HepG2 (cell line): Measurements from ENCODE around the gene TBC1D16. TPM values are rescaled to one million over a fixed set of nuclear protein-coding genes. Genes with fewer than 3 reads are reported as not detected.

ENCODE experiments used
- JUND ChIP-seq: sonication (generic); formaldehyde crosslinking; IDR thresholded peaks from 2 replicates; pipeline ENCODE4 v1.8.0; 2022; ENCODE audit warnings: mild to moderate bottlenecking, missing genetic modification reagents
- NFYC ChIP-seq: IDR thresholded peaks from 2 replicates; pipeline ENCODE4 v1.6.1; 2016; ENCODE audit warnings: missing genetic modification reagents, missing compliant biosample characterization
- NPAS2 ChIP-seq: sonication (generic); formaldehyde crosslinking; IDR thresholded peaks from 2 replicates; pipeline ENCODE4 v1.8.0; 2022; ENCODE audit warnings: mild to moderate bottlenecking, missing genetic modification reagents, borderline replicate concordance
- PAX8 ChIP-seq: sonication (generic); formaldehyde crosslinking; IDR thresholded peaks from 2 replicates; pipeline ENCODE4 v1.8.0; 2022; ENCODE audit warnings: mild to moderate bottlenecking, missing genetic modification reagents, borderline replicate concordance
- RFX3 ChIP-seq: IDR thresholded peaks from 2 replicates; pipeline ENCODE4 v1.6.1; 2016; ENCODE audit warnings: missing biosample characterization, missing genetic modification reagents
- SMC3 ChIP-seq: IDR thresholded peaks from 2 replicates; pipeline ENCODE4 v1.6.1; 2011; ENCODE audit warnings: low read length, improper control_type of control experiment
- SP140L ChIP-seq: sonication (generic); formaldehyde crosslinking; IDR thresholded peaks from 2 replicates; pipeline ENCODE4 v1.4.0; 2020; ENCODE audit warnings: missing genetic modification reagents, borderline replicate concordance
- ZNF101 ChIP-seq: sonication (generic); formaldehyde crosslinking; IDR thresholded peaks from 2 replicates; pipeline ENCODE4 v1.4.0; 2020; ENCODE audit warnings: mild to moderate bottlenecking, low read depth, missing genetic modification reagents, borderline replicate concordance
- polyA plus RNA-seq, 8 experiments: library from polyadenylated mRNA; depleted of rRNA in 3 of 8; stranded (reverse) in 7 of 8; unstranded in 1 of 8; fragments of >200 nt; fragmentation: Illumina TruSeq in 4 of 8; extraction: Trizol in 4 of 8; gene quantifications; 2 replicates each; pipeline versions ENCODE4 v1.2.1 to v1.2.3, GENCODE V29; 2011 to 2016; ENCODE audit warnings: low read depth in 4 of 8, missing spikeins in 1 of 8, mixed read lengths in 1 of 8; ENCODE audit not compliant: insufficient read depth in 1 of 8
- total RNA-seq, 5 experiments: library from RNA; depleted of rRNA; stranded (reverse); fragments of >200 nt; fragmentation: Illumina TruSeq; extraction: Trizol; gene quantifications; 2 replicates each; pipeline ENCODE4 v1.2.3, GENCODE V29; 2016; ENCODE audit warnings: low read depth in 1 of 5
- TF ChIP-seq, protein P1 (sequence below): sonication (generic); formaldehyde crosslinking; IDR thresholded peaks from 2 replicates; pipeline ENCODE4 v1.9.0; 2021; ENCODE audit warnings: missing genetic modification reagents, borderline replicate concordance
- TF ChIP-seq, protein P2 (sequence below): sonication (generic); formaldehyde crosslinking; IDR thresholded peaks from 2 replicates; pipeline ENCODE4 v1.5.0; 2020; ENCODE audit warnings: mild to moderate bottlenecking, missing genetic modification reagents
- TF ChIP-seq, protein P3 (sequence below): sonication (generic); formaldehyde crosslinking; IDR thresholded peaks from one replicate; pipeline ENCODE4 v1.5.1; 2020; ENCODE audit warnings: mild to moderate bottlenecking, missing genetic modification reagents; ENCODE audit errors: not compliant biosample characterization

Gene TBC1D16
- total and polyA plus RNA-seq, 2 of the 13 experiments (the other 11 are each of a cell fraction or from before 2014, with no cell fraction given): 14.9 to 24.9 TPM

DNA sequence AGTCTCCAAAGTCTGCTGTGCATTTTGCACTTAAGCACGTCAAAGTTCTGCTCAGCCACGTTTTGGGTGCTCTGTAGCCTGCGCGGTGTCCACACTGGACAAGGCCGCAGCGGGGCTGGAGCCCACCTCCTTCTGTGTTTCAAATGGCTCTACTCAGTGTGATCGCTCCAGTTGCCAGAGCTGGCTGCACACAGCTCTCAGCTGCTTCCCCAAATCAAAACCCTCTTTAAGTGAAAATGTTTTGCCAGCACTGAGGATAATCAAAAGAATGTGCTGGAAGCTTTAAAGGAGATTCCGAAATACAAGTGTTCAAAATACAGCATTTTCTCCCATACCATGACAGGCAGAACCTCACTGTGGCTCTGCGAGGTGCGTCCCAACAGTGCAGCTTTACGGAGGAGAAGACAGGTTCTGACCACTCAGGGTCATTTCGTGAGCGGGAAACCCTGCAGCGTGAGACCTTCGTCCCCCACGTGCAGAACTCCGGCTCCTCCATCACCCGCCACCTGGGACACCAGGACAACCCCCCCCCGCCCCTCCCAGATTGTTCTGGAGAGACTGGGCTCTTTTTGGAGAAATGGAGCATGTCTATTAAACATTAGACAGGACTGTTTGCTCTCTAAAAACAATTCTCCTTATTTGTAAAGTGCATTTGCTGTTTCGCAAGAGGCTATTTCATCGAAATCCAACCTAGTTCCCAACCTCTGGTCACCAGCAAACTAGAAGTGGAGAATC is 16.6 kb downstream of the TBC1D16 start (continued):
- TF ChIP-seq NPAS2 (CRISPR knock-in tag): no peak
- TF ChIP-seq JUND: no peak
- TF ChIP-seq, protein P1, sequence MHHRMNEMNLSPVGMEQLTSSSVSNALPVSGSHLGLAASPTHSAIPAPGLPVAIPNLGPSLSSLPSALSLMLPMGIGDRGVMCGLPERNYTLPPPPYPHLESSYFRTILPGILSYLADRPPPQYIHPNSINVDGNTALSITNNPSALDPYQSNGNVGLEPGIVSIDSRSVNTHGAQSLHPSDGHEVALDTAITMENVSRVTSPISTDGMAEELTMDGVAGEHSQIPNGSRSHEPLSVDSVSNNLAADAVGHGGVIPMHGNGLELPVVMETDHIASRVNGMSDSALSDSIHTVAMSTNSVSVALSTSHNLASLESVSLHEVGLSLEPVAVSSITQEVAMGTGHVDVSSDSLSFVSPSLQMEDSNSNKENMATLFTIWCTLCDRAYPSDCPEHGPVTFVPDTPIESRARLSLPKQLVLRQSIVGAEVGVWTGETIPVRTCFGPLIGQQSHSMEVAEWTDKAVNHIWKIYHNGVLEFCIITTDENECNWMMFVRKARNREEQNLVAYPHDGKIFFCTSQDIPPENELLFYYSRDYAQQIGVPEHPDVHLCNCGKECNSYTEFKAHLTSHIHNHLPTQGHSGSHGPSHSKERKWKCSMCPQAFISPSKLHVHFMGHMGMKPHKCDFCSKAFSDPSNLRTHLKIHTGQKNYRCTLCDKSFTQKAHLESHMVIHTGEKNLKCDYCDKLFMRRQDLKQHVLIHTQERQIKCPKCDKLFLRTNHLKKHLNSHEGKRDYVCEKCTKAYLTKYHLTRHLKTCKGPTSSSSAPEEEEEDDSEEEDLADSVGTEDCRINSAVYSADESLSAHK (CRISPR knock-in tag): no peak
- TF ChIP-seq ZNF101 (CRISPR knock-in tag): no peak
- no peak for TF ChIP-seq RFX3
- TF ChIP-seq, protein P2, sequence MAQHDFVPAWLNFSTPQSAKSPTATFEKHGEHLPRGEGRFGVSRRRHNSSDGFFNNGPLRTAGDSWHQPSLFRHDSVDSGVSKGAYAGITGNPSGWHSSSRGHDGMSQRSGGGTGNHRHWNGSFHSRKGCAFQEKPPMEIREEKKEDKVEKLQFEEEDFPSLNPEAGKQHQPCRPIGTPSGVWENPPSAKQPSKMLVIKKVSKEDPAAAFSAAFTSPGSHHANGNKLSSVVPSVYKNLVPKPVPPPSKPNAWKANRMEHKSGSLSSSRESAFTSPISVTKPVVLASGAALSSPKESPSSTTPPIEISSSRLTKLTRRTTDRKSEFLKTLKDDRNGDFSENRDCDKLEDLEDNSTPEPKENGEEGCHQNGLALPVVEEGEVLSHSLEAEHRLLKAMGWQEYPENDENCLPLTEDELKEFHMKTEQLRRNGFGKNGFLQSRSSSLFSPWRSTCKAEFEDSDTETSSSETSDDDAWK (CRISPR knock-in tag): no peak
- TF ChIP-seq, protein P3, sequence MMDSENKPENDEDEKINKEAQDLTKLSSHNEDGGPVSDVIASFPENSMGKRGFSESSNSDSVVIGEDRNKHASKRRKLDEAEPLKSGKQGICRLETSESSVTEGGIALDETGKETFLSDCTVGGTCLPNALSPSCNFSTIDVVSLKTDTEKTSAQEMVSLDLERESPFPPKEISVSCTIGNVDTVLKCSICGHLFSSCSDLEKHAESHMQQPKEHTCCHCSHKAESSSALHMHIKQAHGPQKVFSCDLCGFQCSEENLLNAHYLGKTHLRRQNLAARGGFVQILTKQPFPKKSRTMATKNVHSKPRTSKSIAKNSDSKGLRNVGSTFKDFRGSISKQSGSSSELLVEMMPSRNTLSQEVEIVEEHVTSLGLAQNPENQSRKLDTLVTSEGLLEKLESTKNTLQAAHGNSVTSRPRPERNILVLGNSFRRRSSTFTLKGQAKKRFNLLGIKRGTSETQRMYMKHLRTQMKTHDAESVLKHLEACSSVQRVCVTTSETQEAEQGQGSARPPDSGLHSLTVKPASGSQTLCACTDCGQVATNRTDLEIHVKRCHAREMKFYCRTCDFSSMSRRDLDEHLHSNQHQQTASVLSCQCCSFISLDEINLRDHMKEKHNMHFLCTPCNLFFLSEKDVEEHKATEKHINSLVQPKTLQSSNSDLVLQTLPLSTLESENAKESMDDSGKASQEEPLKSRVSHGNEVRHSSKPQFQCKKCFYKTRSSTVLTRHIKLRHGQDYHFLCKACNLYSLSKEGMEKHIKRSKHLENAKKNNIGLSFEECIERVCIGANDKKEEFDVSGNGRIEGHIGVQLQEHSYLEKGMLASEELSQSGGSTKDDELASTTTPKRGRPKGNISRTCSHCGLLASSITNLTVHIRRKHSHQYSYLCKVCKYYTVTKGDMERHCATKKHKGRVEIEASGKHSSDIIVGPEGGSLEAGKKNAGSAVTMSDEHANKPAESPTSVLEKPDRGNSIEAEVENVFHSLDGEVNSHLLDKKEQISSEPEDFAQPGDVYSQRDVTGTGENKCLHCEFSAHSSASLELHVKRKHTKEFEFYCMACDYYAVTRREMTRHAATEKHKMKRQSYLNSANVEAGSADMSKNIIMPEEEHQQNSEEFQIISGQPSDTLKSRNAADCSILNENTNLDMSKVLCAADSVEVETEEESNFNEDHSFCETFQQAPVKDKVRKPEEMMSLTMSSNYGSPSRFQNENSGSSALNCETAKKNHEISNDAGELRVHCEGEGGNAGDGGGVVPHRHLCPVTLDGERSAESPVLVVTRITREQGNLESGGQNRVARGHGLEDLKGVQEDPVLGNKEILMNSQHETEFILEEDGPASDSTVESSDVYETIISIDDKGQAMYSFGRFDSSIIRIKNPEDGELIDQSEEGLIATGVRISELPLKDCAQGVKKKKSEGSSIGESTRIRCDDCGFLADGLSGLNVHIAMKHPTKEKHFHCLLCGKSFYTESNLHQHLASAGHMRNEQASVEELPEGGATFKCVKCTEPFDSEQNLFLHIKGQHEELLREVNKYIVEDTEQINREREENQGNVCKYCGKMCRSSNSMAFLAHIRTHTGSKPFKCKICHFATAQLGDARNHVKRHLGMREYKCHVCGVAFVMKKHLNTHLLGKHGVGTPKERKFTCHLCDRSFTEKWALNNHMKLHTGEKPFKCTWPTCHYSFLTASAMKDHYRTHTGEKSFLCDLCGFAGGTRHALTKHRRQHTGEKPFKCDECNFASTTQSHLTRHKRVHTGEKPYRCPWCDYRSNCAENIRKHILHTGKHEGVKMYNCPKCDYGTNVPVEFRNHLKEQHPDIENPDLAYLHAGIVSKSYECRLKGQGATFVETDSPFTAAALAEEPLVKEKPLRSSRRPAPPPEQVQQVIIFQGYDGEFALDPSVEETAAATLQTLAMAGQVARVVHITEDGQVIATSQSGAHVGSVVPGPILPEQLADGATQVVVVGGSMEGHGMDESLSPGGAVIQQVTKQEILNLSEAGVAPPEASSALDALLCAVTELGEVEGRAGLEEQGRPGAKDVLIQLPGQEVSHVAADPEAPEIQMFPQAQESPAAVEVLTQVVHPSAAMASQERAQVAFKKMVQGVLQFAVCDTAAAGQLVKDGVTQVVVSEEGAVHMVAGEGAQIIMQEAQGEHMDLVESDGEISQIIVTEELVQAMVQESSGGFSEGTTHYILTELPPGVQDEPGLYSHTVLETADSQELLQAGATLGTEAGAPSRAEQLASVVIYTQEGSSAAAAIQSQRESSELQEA (CRISPR knock-in tag): peak; percentile 37
- no peak for TF ChIP-seq SMC3
- TF ChIP-seq SP140L (CRISPR knock-in tag): 0 out of 2 replicates have a peak, but pooled peaks have one; percentile 28
- no peak for TF ChIP-seq NFYC (CRISPR knock-in tag)
- TF ChIP-seq PAX8 (CRISPR knock-in tag): no peak
